Measurements from ENCODE around the gene PWWP2A. TPM values are rescaled to one million over a fixed set of nuclear protein-coding genes. Genes with fewer than 3 reads are reported as not detected.

The PWWP2A gene
- total RNA-seq, 1 experiment from 2014 or later = 22.6 TPM

GRCh38 chr5:160092960-160093707 lies 26.1 kb downstream of the PWWP2A start:
- BruUV-seq (replicated peaks) = TSS peak; percentile 58
- CTCF ChIA-PET = interaction anchor here (0.7 kb wide), 1 partner anchor 255 kb away, joined by 3 read pairs; no protein-coding TSS in a partner anchor
- ATAC-seq = no peak
- H3K4me3 ChIP-seq (ENCODE audit: low read depth in 2 of 2, low read length in 2 of 2) = no peak overlapping the region
- in situ Hi-C loops (cut with HindIII; ENCODE audit: low pct_unique_long_range_greater_than_20kb, low sequenced_read_pairs) (no loop called here), intact Hi-C loops (cut with micrococcal nuclease; ENCODE audit: unreplicated experiment) (no loop called here)
- no peak overlapping the region for H3K27ac ChIP-seq (ENCODE audit: low read length)
- peaks cover 17% of the 10 kb centered on the region for H3K36me3 ChIP-seq (ENCODE audit: control insufficient read depth, insufficient read depth, low read length)
- H3K9me3 ChIP-seq (ENCODE audit: control insufficient read depth, insufficient read depth, low read depth, low read length) = no peaks in the 10 kb centered on the region
- DNase-seq (ENCODE audit: low read depth, low spot score) = no peak
- POLR2A ChIA-PET = interaction anchor here (0.6 kb wide), 1 partner anchor 42 kb away, joined by 3 read pairs; no protein-coding TSS in a partner anchor
- TF ChIP-seq SIN3A (IDR thresholded peaks at IDR 0.05; ENCODE audit: borderline replicate concordance, insufficient read depth, low read depth, low read length) = no peak
- TF ChIP-seq CTCF (IDR thresholded peaks at IDR 0.05) = no peak
- TF ChIP-seq TCF7L2 (IDR thresholded peaks at IDR 0.05; ENCODE audit: low read depth, low read length) = no peak
- TF ChIP-seq REST (IDR thresholded peaks at IDR 0.05; ENCODE audit: insufficient read depth in 1 of 2, low read depth in 2 of 2, low read length in 1 of 2) = no peak
- H3K27me3 ChIP-seq (ENCODE audit: control insufficient read depth, insufficient read depth, low read length) = no peaks in the 10 kb centered on the region
- H3K4me1 ChIP-seq (ENCODE audit: control insufficient read depth, insufficient read depth, low read length) = no peaks in the 10 kb centered on the region

GRCh38 chr5:160092514-160092913 lies 26.7 kb downstream of the PWWP2A start:
- intact Hi-C loops (cut with micrococcal nuclease; ENCODE audit: unreplicated experiment) = no loop called here
- TF ChIP-seq POLR2AphosphoS5 (IDR thresholded peaks at IDR 0.05; ENCODE audit: low read depth, low read length) (no peak), REST (IDR thresholded peaks at IDR 0.05; ENCODE audit: insufficient read depth in 1 of 2, low read depth in 2 of 2, low read length in 1 of 2) (no peak), SIN3A (IDR thresholded peaks at IDR 0.05; ENCODE audit: borderline replicate concordance, insufficient read depth, low read depth, low read length) (no peak), CTCF (IDR thresholded peaks at IDR 0.05) (no peak), TCF7L2 (IDR thresholded peaks at IDR 0.05; ENCODE audit: low read depth, low read length) (no peak)
- BruUV-seq (replicated peaks) = no TSS peak
- no peaks in the 10 kb centered on the region for H3K27me3 ChIP-seq (ENCODE audit: control insufficient read depth, insufficient read depth, low read length)
- ChIA-PET CTCF (interaction anchor here (0.7 kb wide), 1 partner anchor 256 kb away, joined by 3 read pairs; no protein-coding TSS in a partner anchor), POLR2A (interaction anchor here (0.6 kb wide), 1 partner anchor 42 kb away, joined by 3 read pairs; no protein-coding TSS in a partner anchor)
- H3K4me1 ChIP-seq (ENCODE audit: control insufficient read depth, insufficient read depth, low read length) = no peaks in the 10 kb centered on the region
- DNase-seq (ENCODE audit: low read depth, low spot score) = no peak
- in situ Hi-C loops (cut with HindIII; ENCODE audit: low pct_unique_long_range_greater_than_20kb, low sequenced_read_pairs) = no loop called here
- no peak overlapping the region for H3K4me3 ChIP-seq (ENCODE audit: low read depth in 2 of 2, low read length in 2 of 2)
- peaks cover 17% of the 10 kb centered on the region for H3K36me3 ChIP-seq (ENCODE audit: control insufficient read depth, insufficient read depth, low read length)
- H3K9me3 ChIP-seq (ENCODE audit: control insufficient read depth, insufficient read depth, low read depth, low read length) = no peaks in the 10 kb centered on the region
- ATAC-seq = no peak
- no peak overlapping the region for H3K27ac ChIP-seq (ENCODE audit: low read length)
